Fibroblast of villous mesenchyme (primary cell): ENCODE results near the gene ATP2A2. TPM values are rescaled to one million over a fixed set of nuclear protein-coding genes. Genes with fewer than 3 reads are reported as not detected.

Experiments
- DNase-seq: peaks from one replicate; pipeline ENCODE4 v3.0.0-alpha.2; 2010; ENCODE audit warnings: low read depth
- H3K4me3 ChIP-seq: 2 replicates; pipeline ENCODE4 v1.5.1; 2011; ENCODE audit warnings: low read depth, mild to moderate bottlenecking, low read length
- CTCF ChIP-seq: IDR thresholded peaks from 2 replicates; pipeline ENCODE4 v1.5.1; 2012; ENCODE audit warnings: low read depth, mild to moderate bottlenecking, low read length; ENCODE audit not compliant: insufficient read depth
- total RNA-seq: library from RNA; depleted of rRNA; stranded (reverse); fragments of >200 nt; gene quantifications from 2 replicates; pipeline ENCODE4 v1.2.3, GENCODE V29; 2012

Gene ATP2A2
- total RNA-seq, 1 donor: 247 TPM

GRCh38 chr12:110365489-110366320, 84.7 kb downstream of the ATP2A2 start:
- no peak for DNase-seq
- no peak overlapping the region for H3K4me3 ChIP-seq
- TF ChIP-seq CTCF: no peak

GRCh38 chr12:110366321-110367142, 85.5 kb downstream of the ATP2A2 start:
- no peak overlapping the region for H3K4me3 ChIP-seq
- DNase-seq: no peak
- no peak for TF ChIP-seq CTCF

- TF ChIP-seq CTCF: no peak
- DNase-seq: peak; percentile 56
- H3K4me3 ChIP-seq: no peak overlapping the region
Observed at GRCh38 chr12:110367181-110367864, 86.3 kb downstream of the ATP2A2 start.

- TF ChIP-seq CTCF: no peak
- no peak overlapping the region for H3K4me3 ChIP-seq
- DNase-seq: no peak
Observed at GRCh38 chr12:110369992-110370391, 88.9 kb downstream of the ATP2A2 start.

GRCh38 chr12:110370732-110371231, 89.7 kb downstream of the ATP2A2 start:
- DNase-seq: no peak
- TF ChIP-seq CTCF: no peak

GRCh38 chr12:110371408-110372055, 90.5 kb downstream of the ATP2A2 start:
- DNase-seq: no peak
- no peak for TF ChIP-seq CTCF
- H3K4me3 ChIP-seq: no peak overlapping the region

More at GRCh38 chr12:110370732-110371231, 89.7 kb downstream of the ATP2A2 start:
- H3K4me3 ChIP-seq: no peak overlapping the region
